Measurements from ENCODE around the gene TTC7B. TPM values are rescaled to one million over a fixed set of nuclear protein-coding genes. Genes with fewer than 3 reads are reported as not detected.

TTC7B gene
- polyA plus RNA-seq, 1 donor: 43.7 TPM

- DNase-seq: no peak
These were observed 242.7 kb downstream of the TTC7B start for GRCh38 chr14:90573385-90574105.

DNA sequence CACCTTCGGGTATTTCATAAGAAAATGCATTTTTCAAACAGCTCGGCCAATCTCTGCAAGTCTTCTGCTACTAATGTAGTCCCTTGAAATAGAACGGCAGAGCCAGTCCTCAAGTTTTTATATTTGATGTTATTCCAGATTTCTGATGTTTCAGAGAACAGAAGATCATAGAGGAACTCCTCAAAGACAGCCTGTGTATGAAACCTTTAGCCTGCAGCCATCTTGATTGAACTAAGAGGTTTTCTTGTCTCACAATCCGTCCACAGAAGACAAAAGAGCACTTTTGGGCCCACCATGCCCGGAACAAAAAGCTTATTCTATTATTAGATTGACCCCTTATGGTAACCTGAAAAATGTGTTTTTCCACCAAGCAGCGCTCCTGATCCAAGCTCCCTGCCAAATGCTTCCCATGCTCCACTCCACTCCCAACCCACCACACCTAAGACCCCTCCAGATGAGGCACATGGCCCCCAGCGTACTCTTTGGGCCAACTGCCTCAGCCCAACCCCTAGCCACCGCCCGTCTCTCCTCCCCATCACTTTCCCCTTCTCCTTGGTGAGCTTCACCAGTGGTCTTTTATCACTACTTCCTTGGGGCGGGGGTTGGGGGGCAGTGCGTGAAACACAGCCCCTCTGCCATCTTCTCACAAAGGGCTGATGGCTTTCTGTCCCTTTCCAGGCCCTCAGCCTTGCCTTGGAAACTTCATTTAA lies 243.6 kb downstream of the TTC7B start:
- DNase-seq: no peak

GRCh38 chr14:90571149-90571947 lies 244.9 kb downstream of the TTC7B start:
- no peak for DNase-seq

- no peak for DNase-seq
These were observed 245.8 kb downstream of the TTC7B start for GRCh38 chr14:90570461-90570860.

DNA sequence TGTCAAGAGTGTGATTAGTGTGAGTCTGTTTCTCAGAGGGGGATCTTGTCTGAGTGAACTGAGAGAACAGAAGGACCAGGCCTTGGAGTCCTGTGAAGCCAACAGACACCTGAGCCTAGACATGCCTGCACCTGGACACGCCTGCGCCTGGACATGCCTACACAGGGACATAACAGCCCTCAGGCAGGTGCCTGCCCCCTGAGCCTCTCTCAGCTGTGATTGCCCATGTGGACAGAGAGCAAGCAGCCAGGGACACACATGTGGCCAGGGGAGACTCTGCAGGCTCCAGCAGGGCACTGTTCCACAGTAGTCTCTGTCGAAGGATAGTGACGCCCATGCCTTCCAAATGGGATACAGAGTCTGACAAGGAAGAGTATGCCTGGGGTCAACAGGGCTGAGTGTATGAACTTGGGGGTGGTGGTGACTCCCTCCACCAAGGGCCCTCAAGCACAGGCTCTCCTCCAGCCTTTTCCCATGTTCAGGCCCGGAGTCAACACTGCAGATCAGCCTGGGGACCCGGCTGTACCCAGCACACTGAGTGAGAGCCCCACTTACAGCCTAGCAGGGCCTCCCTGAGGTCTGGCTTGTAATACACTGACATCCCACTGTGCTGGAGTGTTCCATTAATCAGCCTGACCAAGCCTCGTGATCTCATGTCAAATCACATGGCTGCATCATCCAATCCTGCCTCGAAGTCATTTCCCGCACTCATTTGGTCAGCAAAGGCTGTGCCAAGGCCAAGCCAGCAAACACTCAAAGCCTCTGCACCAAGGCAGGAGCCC lies 246.4 kb downstream of the TTC7B start:
- DNase-seq: no peak

GRCh38 chr14:90569201-90569600 lies 247.0 kb downstream of the TTC7B start:
- no peak for DNase-seq

GRCh38 chr14:90568405-90568804 lies 247.8 kb downstream of the TTC7B start:
- DNase-seq: no peak

- DNase-seq: no peak
These were observed 248.2 kb downstream of the TTC7B start for GRCh38 chr14:90567991-90568390.

- no peak for DNase-seq
These were observed 249.0 kb downstream of the TTC7B start for GRCh38 chr14:90567191-90567590.

- DNase-seq: no peak
These were observed 249.7 kb downstream of the TTC7B start for GRCh38 chr14:90566481-90566880.

DNA sequence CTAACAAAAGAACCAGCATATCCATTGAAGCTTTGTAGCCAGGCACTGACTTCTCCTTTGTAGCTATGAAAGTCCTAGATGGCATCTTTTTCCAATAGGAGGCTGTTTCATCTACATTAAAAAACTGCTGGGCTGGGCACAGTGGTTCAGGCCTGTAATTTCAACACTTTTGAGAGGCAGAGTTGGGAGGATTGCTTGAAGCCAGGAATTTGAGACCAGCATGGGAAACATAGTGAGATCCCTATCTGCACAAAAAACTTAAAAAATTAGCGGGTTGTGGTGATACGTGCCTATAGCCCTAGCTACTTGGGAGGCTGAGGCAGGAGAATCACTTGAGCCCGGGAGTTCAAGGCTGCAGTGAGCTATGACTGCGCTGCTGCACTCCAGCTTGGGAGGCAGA lies 251.7 kb downstream of the TTC7B start:
- no peak for DNase-seq

GRCh38 chr14:90562652-90563051 lies 253.6 kb downstream of the TTC7B start:
- no peak for DNase-seq

- DNase-seq: no peak
These were observed 254.3 kb downstream of the TTC7B start for GRCh38 chr14:90561920-90562319.

GRCh38 chr14:90560991-90561390 lies 255.2 kb downstream of the TTC7B start:
- DNase-seq: no peak

- no peak for DNase-seq
These were observed 255.7 kb downstream of the TTC7B start for GRCh38 chr14:90560558-90560957.

- no peak for DNase-seq
These were observed 256.3 kb downstream of the TTC7B start for GRCh38 chr14:90559811-90560492.

GRCh38 chr14:90558983-90559590 lies 257.1 kb downstream of the TTC7B start:
- DNase-seq: no peak

DNA sequence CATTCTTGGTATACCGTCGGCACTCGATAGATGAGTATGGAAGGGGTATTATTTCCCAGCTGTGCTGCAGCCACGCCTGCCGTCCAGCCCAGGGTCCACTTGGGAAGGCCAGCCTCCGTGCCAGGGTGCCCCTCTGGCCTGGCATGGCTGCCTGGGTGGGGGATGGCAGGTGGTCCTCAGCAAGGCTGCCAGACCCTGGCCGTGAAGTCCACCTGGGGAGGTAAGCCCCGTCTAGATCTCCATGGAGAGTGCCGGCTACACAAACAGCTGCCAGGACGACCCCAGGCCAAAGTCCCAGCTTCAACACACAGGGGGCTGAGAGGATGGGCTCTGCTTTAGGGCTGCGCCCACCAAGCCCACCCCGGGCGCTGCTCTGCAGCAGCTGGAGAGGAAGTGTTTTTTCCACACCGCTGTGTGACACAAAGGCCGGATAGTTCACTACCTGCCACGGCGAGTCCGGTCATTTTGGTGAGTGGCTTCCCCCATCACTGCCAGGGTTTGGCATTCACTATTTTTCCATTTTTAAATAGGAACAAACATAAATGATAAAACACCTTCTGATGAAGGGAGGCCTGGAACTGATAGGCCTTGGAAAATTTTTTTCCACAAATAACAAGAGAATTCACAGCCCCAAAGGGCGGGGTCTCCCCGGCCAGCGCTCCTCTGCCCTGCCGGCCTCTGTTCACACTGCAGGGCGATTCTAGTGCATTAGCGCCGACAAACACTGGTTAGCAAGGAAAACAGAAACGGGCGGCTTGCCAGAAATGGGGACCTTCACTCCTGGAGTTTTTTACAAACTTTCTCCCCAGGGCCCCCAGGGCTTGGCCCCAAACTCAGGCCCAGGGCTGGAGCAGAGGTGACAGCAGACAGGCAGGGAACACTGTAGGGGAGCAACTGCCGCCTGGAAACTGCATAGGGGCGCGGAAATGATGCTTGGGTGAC lies 257.9 kb downstream of the TTC7B start:
- DNase-seq: no peak

DNA sequence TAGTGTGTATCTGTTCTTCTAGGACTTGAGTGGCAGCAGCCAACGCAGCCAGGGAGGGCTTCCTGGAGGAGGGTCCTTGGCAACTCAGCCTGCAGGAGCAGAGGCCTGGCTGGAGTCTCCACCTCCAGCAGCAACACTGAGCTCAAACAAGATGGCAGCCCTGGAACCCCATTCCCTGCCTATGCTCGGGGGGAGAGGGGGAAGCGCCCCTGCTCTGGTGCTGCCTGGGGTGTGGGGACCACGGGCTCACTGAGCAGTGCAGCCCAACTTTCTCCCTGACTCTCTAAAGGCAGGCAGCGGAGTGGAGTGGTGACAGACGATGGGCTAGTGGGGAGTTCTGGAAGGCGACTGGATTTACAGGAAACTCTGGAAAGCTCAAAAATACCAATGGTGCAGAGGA lies 258.7 kb downstream of the TTC7B start:
- no peak for DNase-seq
